Stimulated activated CD4-positive, alpha-beta T cell treated with anti-CD3 and anti-CD28 coated beads, Interleukin-15, amount 100 ng/mL, for 24 hours (primary cell): ENCODE data around the gene RANBP2.
A peak's percentile ranks its signal among the peaks of the same experiment; 100 is the strongest.

Experiments
- DNase-seq: peaks from one replicate; pipeline ENCODE4 v3.0.0-alpha.2; 2020

Gene RANBP2

GRCh38 chr2:108786008-108786353, 66.7 kb downstream of the RANBP2 start:
- DNase-seq = no peak

- DNase-seq = peak; percentile 97
Observed at GRCh38 chr2:108786354-108787215, 67.3 kb downstream of the RANBP2 start, which contains the start of gene CCDC138. Gene CCDC138 (plus strand): TSS chr2:108786771. CDS start chr2:108786823, 52 bp downstream.

- no peak for DNase-seq
Observed at GRCh38 chr2:108787216-108787541, 67.9 kb downstream of the RANBP2 start.

- no peak for DNase-seq
Observed at GRCh38 chr2:108803045-108803736, 83.9 kb downstream of the RANBP2 start.

- DNase-seq = no peak
Observed at GRCh38 chr2:108805032-108805431, 85.8 kb downstream of the RANBP2 start.

GRCh38 chr2:108805782-108806181, 86.5 kb downstream of the RANBP2 start:
- DNase-seq = no peak

GRCh38 chr2:108806371-108807113, 87.3 kb downstream of the RANBP2 start:
- DNase-seq = no peak

GRCh38 chr2:108809936-108810335, 90.7 kb downstream of the RANBP2 start:
- DNase-seq = no peak

GRCh38 chr2:108810993-108811957, 92.0 kb downstream of the RANBP2 start:
- DNase-seq = no peak

GRCh38 chr2:108813732-108814131, 94.5 kb downstream of the RANBP2 start:
- DNase-seq = no peak

GRCh38 chr2:108820482-108820881, 101.2 kb downstream of the RANBP2 start:
- no peak for DNase-seq

GRCh38 chr2:108823286-108823685, 104.0 kb downstream of the RANBP2 start:
- no peak for DNase-seq

GRCh38 chr2:108824316-108825070, 105.2 kb downstream of the RANBP2 start:
- DNase-seq = no peak

- no peak for DNase-seq
Observed at GRCh38 chr2:108825254-108825653, 106.0 kb downstream of the RANBP2 start.

GRCh38 chr2:108825736-108826135, 106.5 kb downstream of the RANBP2 start:
- DNase-seq = no peak

GRCh38 chr2:108829578-108830310, 110.5 kb downstream of the RANBP2 start:
- no peak for DNase-seq

GRCh38 chr2:108833219-108833618, 113.9 kb downstream of the RANBP2 start:
- DNase-seq = no peak

GRCh38 chr2:108834620-108835019, 115.3 kb downstream of the RANBP2 start:
- DNase-seq = no peak

GRCh38 chr2:108835040-108835439, 115.8 kb downstream of the RANBP2 start:
- DNase-seq = no peak
